HL-60 (cell line): Measurements from ENCODE around the gene COL2A1.

ENCODE experiments used
- CTCF ChIP-seq: IDR thresholded peaks from one replicate; pipeline ENCODE4 v1.5.1; 2011; ENCODE audit warnings: low read length, control low read depth, inconsistent platforms; ENCODE audit not compliant: insufficient read depth
- GABPA ChIP-seq: IDR thresholded peaks from 2 replicates; pipeline ENCODE4 v1.6.1; 2012; ENCODE audit warnings: low read depth
- REST ChIP-seq: IDR thresholded peaks from 2 replicates; pipeline ENCODE4 v1.6.1; 2012; ENCODE audit warnings: low read depth; ENCODE audit not compliant: insufficient replicate concordance
- SPI1 ChIP-seq: IDR thresholded peaks from 2 replicates; pipeline ENCODE4 v1.6.1; 2012; ENCODE audit warnings: low read depth, mild to moderate bottlenecking, borderline replicate concordance

GRCh38 chr12:47987411-47988072 lies 16.7 kb downstream of the COL2A1 start:
- TF ChIP-seq CTCF (no peak), GABPA (no peak), REST (no peak), SPI1 (no peak)
